IPS-18c (cell line): ENCODE data around the gene APBB1IP.
"Not testable (repeated sequence)": the region's sequence is repeated elsewhere in the genome, so short reads cannot be mapped to it uniquely, and the experiment has no call there.

Source experiments
- H3K4me3 ChIP-seq: 2 replicates; pipeline ENCODE4 v1.7.0; 2013; ENCODE audit warnings: low read depth, mild to moderate bottlenecking, low read length, moderate library complexity; ENCODE audit not compliant: insufficient read depth
- H3K9me3 ChIP-seq: one replicate; pipeline ENCODE4 v1.6.1; 2013; ENCODE audit warnings: mild to moderate bottlenecking, low read length, moderate library complexity; ENCODE audit not compliant: control insufficient read depth, insufficient read depth

APBB1IP gene

DNA sequence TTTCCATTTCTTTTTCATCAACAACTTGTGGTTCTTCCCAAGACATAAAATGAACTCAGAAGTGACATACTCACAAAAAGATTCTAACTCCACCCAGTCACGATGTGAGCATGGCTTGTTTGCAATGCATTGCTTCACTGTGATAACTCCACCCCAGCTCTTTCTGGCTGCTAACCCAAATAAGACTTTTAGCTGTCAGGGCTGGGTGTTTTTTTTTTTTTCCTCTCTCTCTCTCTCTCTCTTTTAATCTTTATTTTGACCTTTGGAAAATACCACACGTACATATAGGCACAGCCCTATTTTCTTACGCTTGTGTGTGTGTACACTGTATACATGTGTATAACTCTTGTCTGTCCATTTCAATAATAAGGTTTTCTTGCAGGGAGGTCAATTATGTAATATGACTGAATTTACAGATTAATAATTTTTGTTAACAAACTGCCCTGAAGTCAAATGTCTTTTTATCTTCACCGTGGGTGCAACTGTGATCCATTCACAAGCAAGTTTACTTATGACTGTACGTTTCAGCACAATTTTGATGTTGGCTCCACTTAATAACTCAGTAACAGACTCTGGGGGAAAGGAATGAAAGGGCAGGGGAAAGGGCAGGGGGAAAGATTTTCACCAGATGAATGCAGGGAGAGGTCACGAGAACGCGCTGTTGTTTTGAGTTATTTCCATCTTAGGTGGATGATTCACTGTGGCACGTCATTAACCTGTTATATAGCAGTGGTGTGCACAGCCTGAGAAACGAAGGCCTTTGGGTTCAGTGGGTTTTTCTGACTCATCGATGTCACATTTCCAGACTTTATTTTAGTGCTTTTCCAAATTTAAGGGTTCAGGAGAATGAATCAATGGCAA, 49.1 kb downstream of the APBB1IP start:
- no peaks in the 10 kb centered on the region for H3K9me3 ChIP-seq
- no peak overlapping the region for H3K4me3 ChIP-seq

DNA sequence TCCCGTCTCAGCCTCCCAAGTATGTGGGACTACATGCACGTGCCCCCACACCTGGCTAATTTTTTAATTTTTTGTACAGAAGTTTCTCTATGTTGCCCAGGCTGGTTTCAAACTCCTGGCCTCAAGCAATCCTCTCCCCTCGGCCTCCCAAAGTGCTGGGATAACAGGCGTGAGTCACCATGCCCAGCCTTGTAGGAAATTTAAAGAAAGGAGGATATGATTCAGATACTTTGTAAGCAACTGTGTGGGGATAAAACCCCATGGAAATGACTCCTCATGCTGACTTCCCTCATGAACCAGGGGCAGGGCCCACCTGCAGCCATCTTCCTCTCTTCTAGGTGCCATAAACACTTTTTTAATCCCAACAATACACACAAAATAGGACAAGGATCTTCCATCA, 50.2 kb downstream of the APBB1IP start:
- H3K9me3 ChIP-seq = no peaks in the 10 kb centered on the region

DNA sequence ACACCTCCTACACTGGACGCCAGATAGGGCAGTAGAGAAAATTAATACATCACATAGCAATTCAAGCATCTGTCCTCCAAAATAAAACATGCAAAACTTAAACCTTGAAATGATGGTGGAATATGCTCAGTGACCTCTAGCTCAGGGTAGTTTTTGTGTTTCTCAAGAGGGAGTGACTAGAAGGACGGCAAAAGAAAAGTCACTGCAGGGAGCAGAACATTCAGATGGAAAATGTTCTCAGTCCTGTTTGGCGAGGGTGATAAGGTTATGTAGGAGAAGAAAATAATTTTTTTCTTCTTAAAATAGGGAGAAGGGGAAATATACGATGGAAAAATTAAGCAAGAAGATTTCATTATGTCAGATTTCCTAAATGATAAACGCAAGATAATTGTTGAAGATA, 50.9 kb downstream of the APBB1IP start:
- peaks cover 1% of the 10 kb centered on the region for H3K9me3 ChIP-seq
- no peak overlapping the region for H3K4me3 ChIP-seq

More for the DNA sequence above, 50.2 kb downstream of the APBB1IP start:
- H3K4me3 ChIP-seq = no peak overlapping the region

DNA sequence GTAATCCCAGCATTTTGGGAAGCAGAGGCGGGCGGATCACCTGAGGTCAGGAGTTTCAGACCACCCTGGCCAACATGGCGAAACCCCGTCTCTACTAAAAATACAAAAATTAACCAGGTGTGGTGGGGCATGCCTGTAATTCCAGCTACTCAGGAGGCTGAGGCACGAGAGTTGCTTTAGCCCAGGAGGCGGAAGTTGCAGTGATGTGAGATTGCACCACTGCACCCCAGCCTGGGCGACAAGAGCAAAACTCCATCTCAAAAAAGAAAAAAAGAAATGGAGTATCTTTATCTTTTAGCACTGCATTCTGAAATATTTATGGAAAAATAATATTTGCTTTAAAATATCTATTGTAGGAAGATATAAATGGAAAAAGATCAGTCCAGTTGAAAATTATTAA, 52.2 kb downstream of the APBB1IP start:
- H3K9me3 ChIP-seq, H3K4me3 ChIP-seq: not testable (repeated sequence)

DNA sequence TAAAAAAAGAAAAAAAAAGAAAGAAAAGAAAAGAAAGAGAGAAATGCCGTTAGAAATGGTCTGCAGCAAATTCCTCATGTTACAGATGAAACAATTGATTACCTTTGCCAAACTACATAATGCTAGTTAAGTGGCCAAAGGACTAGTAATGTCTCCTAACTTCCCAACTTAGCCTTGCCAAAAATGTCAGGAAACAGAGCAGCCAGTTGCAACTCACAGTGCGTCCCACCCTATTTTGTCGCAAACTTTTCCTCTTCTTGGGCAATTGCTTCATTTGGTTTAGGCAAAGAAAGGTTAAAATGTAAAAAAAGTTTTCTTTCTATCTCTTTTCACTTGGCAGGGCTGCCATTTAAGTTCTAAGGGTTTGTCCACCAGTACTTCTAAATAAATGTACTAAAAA, 53.1 kb downstream of the APBB1IP start:
- peaks cover 2% of the 10 kb centered on the region for H3K9me3 ChIP-seq
- H3K4me3 ChIP-seq = no peak overlapping the region

DNA sequence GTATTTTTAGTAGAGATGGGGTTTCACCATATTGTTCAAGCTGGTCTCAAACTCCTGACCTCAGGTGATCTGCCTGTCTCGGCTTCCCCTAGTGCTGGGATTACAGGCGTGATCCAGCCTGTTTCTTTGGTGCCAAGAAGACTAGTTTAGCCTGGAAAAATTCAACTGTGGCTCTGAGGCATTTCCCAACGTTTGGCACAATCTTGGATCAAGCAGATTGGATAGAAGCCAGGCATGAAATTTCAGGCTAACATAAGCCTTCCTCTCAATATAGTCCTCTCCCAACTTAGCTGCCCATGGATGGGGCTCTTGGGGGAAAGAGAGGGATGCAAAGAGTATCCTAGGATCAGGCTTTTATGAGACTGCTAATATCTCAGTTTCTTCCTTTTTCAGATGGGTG, 53.8 kb downstream of the APBB1IP start:
- H3K4me3 ChIP-seq = no peak overlapping the region
- peaks cover 2% of the 10 kb centered on the region for H3K9me3 ChIP-seq

DNA sequence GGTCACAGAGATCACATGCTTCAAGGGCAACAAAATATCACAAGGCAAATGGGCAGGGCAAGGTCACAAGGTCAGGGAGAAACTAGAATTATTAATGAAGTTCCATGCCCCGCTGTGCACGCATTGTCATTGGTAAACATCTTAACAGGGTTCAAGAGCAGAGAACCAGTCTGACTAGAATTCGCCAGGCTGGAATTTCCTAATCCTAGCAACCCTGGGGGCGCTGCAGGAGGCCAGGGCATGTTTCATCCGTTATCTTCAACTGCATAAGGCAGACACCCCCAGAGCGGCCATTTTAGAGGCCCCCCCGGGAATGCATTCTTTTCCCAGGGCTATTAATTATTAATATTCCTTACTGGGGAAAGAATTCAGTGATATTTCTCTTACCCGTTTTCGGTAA, 54.6 kb downstream of the APBB1IP start:
- not testable (repeated sequence) for H3K4me3 ChIP-seq, H3K9me3 ChIP-seq

DNA sequence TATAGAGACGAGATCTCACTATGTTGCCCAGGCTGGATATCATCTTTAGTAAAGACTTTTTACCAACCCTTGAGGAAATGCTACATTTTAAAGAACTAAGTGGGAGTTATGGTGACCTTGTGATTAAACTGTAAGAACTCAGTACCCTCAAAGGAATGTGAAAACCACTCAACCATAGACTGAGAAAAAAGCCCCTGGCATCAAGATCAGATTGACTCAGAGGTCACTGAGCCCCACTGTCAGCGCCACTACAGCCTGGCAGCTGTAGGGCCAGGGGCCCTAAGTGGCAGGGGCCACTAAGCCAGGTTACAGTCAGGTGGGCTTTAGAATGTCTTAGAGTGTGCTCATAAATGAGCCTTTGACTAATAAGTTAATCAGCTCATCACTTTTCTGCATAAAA, 55.9 kb downstream of the APBB1IP start:
- peaks cover 2% of the 10 kb centered on the region for H3K9me3 ChIP-seq

DNA sequence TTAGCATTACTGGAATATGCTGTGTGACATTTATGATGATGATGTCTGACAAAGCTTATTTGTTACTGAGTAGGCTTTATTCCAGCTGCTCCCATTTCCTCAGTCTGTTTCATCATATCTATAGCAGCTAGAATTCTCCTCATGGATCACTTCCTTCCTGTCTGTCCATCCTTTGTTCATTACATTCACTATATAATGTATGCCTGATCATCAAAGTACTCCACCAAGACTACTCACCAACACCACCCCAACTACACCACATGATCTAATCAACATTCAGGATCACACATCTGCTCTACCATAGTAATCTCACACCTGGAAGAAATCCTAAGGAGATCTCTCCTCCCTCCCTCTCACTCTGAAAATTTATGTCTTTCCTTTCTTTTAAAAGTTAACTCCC, 61.3 kb downstream of the APBB1IP start:
- no peaks in the 10 kb centered on the region for H3K9me3 ChIP-seq

More for the DNA sequence above, 55.9 kb downstream of the APBB1IP start:
- no peak overlapping the region for H3K4me3 ChIP-seq

DNA sequence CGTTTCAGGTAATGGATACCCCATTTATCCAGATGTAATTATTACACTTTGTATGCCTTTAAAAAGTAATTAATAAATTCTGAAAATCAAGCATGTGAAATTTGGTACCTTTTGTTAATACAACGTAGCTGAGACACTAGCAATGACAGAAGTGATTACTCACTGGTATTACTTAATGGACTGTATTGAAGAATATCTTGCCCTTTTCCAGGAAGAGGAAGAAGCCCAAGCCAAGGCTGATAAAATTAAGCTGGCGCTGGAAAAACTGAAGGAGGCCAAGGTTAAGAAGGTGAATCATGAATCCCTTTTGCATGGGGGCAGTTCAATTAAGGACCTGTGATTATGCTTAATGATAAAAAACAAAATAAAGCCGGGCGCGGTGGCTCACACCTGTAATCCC, 64.8 kb downstream of the APBB1IP start:
- H3K9me3 ChIP-seq = no peaks in the 10 kb centered on the region
- no peak overlapping the region for H3K4me3 ChIP-seq

More for the DNA sequence above, 61.3 kb downstream of the APBB1IP start:
- H3K4me3 ChIP-seq = no peak overlapping the region

DNA sequence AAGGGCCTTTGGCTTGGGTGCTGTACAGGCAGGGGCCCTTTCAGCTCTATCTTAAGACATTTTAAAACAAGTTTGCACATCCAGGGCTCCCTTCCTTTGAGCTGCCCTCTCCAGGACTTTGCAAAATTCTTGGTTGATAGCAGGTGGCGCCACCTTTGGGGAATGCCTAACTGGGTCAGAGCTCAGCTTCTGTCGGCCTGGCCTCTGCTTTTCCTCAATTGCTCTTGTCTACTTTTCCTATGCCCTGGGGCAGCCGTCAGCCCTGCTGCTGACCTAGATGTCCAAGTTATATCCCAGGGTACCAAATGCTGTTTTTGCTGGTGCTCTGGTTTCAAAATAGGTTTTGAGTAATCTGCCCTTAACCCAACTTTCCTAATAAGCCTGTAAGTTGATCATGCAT, 65.8 kb downstream of the APBB1IP start:
- Histone ChIP-seq H3K4me3 (no peak overlapping the region), H3K9me3 (no peaks in the 10 kb centered on the region)

DNA sequence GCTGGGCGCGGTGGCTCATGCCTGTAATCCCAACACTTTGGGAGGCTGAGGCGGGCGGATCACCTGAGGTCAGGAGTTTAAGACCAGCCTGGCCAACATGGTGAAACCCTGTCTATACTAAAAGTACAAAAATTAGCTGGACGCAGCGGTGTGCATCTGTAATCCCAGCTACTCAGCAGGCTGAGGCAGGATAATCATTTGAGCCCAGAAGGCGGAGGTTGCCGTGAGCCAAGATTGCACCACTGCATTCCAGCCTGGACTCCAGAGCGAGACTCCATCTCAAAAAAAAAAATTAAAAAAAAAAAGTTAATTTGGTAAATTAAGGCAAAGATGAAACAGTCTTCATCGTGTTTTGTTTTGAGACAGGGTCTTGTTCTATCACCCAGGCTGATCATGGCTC, 66.3 kb downstream of the APBB1IP start:
- H3K9me3 ChIP-seq, H3K4me3 ChIP-seq: not testable (repeated sequence)

DNA sequence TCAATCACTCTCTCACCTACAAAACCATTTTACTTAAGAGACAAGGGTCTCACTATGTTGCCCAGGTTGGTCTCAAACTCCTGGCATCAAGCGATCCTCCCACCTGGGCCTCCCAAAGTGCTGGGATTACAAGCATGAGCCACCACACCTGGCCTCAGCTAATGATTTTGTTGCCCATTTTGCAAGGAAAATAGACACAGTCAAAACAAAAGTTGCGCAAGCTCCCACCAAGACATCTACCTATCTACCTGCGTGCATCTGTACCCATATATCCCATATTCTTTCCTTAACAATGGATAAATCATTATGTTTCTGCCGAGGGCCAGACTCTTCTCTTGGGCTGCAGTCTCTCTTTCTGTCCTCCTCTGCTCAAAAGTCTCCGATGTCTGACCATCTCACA, 67.3 kb downstream of the APBB1IP start:
- H3K9me3 ChIP-seq = no peaks in the 10 kb centered on the region
- no peak overlapping the region for H3K4me3 ChIP-seq

DNA sequence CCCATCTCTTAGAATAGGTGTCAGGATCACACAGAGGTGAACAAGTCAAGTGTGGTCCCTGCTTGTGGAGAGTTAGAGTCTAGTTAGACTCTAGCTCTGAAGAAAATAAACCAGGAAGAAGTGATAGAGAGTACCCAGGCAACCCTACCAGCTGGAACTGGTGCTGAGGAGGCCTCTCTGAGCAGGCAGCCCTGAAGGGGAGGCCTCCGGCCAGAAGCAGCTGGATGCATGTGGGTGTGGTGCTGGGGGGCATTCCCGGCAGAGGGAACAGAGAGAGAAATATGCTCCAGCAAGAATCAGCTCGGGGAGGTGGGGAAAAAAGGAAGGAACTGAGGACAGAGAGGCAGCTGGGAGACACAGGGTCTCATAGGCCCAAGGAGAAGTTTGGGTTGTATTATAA, 68.6 kb downstream of the APBB1IP start:
- Histone ChIP-seq H3K4me3 (no peak overlapping the region), H3K9me3 (no peaks in the 10 kb centered on the region)

DNA sequence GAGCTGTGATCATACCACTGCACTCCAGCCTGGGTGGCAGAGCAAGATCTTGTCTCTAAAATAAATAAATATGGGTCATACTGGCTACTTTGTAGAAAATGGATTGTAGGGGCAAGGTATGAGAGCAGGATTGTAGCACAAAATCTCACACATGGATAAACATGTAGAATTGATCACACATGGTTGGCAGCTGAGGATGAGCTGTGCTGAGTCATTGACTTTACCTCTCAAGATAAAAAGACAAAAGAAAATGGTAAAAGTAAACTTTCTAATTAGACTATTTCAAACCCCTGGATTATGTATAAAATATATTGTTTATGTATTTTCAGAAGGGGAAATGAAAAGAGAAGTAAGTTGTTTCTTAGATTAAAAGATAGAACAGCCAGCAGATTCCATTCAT, 69.3 kb downstream of the APBB1IP start:
- Histone ChIP-seq H3K4me3 (no peak overlapping the region), H3K9me3 (no peaks in the 10 kb centered on the region)

DNA sequence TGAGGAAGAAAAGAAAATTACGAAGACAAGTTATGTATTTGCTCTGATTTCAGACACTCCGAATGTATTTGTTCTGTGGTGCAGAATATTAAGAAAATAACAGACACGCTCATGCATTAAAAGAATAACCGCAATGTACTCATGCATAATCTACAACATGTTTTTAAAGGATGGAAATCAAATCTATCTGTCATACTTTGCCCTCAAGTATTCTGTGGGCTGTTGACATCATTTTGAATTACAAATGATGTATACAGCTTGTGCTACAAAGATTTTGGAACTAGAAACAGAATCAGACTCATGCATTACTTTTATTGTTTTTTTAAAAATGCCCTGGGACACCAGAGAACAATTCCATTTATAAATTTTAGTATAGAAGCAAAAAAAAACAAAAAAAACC, 69.9 kb downstream of the APBB1IP start:
- no peak overlapping the region for H3K4me3 ChIP-seq
- H3K9me3 ChIP-seq = peaks cover 2% of the 10 kb centered on the region

DNA sequence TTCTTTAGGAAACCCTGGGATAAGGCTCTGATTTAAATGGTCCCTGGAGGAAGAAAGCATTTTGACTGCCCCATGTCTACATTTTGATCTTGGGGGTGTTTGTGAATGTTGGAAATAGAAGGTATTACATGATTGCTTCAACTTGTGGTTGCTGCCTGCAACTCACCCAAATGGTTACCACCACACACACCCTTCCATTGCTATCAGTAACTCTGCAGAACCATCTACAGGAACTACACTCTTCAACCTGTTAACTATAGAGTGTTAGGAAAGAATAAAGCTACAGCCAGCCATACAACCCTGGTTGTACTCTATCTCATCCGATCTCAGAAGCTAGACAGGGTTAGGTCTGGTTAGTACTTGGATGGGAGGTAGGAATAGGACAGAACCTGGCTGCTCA, 71.2 kb downstream of the APBB1IP start:
- peaks cover 3% of the 10 kb centered on the region for H3K9me3 ChIP-seq
- no peak overlapping the region for H3K4me3 ChIP-seq

DNA sequence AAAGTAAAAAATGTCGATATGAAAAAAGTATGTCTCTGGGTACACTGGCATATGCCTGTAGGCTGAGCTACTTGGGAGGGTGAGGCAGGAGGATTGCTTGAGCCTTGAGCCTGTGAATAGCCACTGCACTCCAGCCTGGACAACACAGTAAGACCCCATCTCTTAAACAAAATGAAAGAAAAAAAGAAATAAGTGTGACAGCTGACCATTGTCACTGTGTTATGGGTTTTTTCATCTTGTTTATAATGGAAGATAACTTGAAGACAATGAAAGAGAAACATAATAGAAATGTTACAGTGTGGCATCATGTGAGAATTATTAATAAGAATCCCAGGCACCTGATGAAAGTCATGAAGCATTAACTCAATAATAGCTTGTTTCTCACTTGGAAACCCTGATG, 75.0 kb downstream of the APBB1IP start:
- H3K9me3 ChIP-seq = peaks cover 3% of the 10 kb centered on the region
- no peak overlapping the region for H3K4me3 ChIP-seq

DNA sequence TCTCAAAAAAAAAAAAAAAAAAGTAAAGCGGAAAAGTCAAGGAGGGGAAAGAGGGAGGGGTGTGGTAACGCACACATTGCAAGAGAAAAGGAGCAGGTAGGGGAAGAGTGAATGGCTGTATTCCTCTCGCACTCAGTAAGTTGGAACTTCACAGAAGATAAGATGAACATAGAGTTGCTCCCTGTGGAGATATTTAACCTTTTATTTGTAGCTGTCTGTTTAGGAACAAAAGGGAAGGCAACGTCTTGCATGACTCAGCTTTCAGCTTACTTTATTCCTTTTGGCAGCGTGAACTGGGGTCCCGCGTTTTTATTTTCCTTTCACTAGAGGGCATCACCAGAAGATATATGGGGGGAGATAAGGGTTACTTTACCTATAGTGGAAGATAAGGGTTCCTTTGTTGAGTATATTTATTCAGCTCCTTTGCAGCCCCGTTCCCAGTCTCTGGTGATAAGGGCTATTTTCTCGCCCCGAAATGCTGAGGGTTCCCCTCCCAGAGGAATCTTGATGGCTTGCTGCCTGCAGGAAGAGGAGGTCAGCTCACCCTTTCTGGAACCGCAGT, 78.5 kb downstream of the APBB1IP start:
- H3K9me3 ChIP-seq = peaks cover 3% of the 10 kb centered on the region
- no peak overlapping the region for H3K4me3 ChIP-seq
